Measurements from ENCODE around the gene ENOX1. TPM values are rescaled to one million over a fixed set of nuclear protein-coding genes. Genes with fewer than 3 reads are reported as not detected.

ENOX1 gene
- total RNA-seq, 4 donors from 2014 or later = 0.27 to 0.83 (median 0.53) TPM; not detected in 1

DNA sequence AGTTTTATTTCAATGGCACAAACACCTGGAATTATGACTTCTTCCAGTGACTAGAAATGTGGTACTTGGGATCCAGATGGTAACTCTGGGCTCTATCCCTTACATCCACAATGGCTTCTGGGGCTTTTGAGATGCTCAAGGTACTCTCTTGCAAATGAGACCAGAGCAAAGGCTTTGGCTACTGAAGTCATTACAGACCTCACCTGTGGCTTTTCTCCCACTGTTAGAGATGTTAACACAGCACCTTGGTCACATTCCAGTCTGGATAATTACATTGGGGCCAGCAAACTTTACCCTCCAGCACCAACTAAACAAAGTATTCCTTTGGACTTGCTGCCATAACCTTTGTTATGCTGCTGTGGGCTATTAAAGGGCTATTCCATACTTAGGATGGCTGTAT is 6.1 kb downstream of the ENOX1 start:
- H3K27ac ChIP-seq = no peak overlapping the region
- peaks cover 0 to 6% (median 1%) of the 10 kb centered on the region in 4 donors for H3K4me1 ChIP-seq
- TF ChIP-seq CTCF (IDR thresholded peaks at IDR 0.05) = no peak
- TF ChIP-seq POLR2A (IDR thresholded peaks at IDR 0.05) = no peak
- H3K36me3 ChIP-seq = no peaks in the 10 kb centered on the region
- no peaks in the 10 kb centered on the region for H3K9me3 ChIP-seq
- H3K4me3 ChIP-seq = no peak overlapping the region
- no peaks in the 10 kb centered on the region for H3K27me3 ChIP-seq
- DNase-seq = no peak

DNA sequence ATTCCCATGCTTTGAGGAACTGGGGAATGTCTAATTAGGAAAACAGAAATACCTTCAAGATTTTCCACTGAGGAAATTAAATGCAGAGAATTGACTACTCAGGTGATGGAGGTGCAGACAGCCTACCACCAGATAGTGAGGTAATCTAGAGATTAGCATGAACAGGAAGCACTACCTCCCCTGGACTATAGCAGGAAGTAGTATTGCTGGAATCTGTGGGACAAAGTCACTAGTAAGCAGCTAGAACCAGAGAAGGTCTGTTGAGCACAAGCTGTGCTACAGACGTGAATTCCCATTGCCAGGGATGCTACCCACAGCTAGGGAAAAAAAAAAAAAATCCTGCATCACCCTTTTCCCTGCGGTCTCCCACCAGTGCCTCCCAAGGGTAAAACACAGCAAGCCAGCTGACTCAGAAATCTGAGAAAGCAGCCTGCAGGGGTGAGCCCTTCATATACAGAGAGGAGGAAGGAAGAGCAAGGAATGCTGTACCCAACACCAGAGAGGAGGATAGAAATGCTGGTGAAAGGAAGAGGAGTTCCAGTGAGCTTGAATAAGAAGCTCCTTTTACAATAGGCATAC is 10.2 kb downstream of the ENOX1 start:
- no peak for TF ChIP-seq CTCF (IDR thresholded peaks at IDR 0.05)
- TF ChIP-seq POLR2A (IDR thresholded peaks at IDR 0.05) = no peak
- Histone ChIP-seq H3K4me3 (no peak overlapping the region), H3K4me1 (no peaks in the 10 kb centered on the region), H3K36me3 (no peaks in the 10 kb centered on the region), H3K9me3 (no peaks in the 10 kb centered on the region), H3K27ac (no peak overlapping the region), H3K27me3 (no peaks in the 10 kb centered on the region)
- DNase-seq = no peak

DNA sequence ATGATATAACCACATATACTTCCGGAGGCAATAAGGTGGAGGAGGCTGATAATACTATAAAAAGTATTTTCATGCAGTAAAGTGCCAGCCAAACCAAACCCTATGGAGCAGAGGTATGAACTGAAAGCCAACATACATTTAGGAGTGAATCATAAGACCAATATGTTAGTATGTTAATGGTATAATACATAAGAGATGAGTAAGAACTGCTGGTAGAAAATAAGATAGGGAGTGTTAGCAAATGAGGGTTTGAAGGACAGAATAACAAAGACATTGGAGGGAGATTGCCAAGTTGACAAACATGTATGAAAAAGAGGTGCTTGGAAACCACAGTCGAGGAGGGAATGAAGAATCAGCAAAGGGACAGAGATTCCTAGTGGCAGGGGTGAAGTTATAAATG is 10.8 kb downstream of the ENOX1 start:
- no peak for TF ChIP-seq CTCF (IDR thresholded peaks at IDR 0.05)
- no peak for TF ChIP-seq POLR2A (IDR thresholded peaks at IDR 0.05)
- no peak overlapping the region for H3K4me3 ChIP-seq
- no peaks in the 10 kb centered on the region for H3K4me1 ChIP-seq
- no peaks in the 10 kb centered on the region for H3K36me3 ChIP-seq
- H3K9me3 ChIP-seq = no peaks in the 10 kb centered on the region
- H3K27ac ChIP-seq = no peak overlapping the region
- no peaks in the 10 kb centered on the region for H3K27me3 ChIP-seq
- DNase-seq = no peak

GRCh38 chr13:43773602-43774001 is 13.2 kb downstream of the ENOX1 start:
- Histone ChIP-seq H3K27ac (no peak overlapping the region), H3K27me3 (no peaks in the 10 kb centered on the region), H3K4me3 (no peak overlapping the region), H3K36me3 (no peaks in the 10 kb centered on the region), H3K9me3 (no peaks in the 10 kb centered on the region), H3K4me1 (no peaks in the 10 kb centered on the region)
- TF ChIP-seq CTCF (IDR thresholded peaks at IDR 0.05) = no peak
- no peak for TF ChIP-seq POLR2A (IDR thresholded peaks at IDR 0.05)
- DNase-seq = no peak

DNA sequence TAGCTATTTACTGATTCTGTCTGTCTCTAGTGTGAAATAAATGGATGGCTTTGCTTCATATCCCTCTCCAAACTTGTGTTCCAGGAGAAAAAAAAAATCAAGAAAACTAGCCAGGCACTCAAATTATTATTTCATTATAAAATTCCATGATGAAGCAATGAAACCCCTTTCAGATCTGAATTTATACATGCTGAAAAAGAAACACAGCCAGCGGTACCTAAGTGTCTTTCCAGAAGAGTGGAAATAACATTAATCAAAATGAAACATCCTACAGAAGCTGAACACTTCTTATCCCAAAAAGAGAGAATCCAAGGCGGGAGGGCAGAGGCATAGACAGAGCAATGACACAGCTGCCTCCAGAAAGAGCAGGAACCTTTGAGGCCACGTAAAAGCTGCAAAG is 15.9 kb downstream of the ENOX1 start:
- no peaks in the 10 kb centered on the region for H3K27me3 ChIP-seq
- no peaks in the 10 kb centered on the region for H3K36me3 ChIP-seq
- no peaks in the 10 kb centered on the region for H3K4me1 ChIP-seq
- H3K4me3 ChIP-seq = no peak overlapping the region
- no peak for DNase-seq
- TF ChIP-seq POLR2A (IDR thresholded peaks at IDR 0.05) (no peak), CTCF (IDR thresholded peaks at IDR 0.05) (no peak)
- no peak overlapping the region for H3K27ac ChIP-seq
- no peaks in the 10 kb centered on the region for H3K9me3 ChIP-seq

- Histone ChIP-seq H3K27ac (no peak overlapping the region), H3K9me3 (no peaks in the 10 kb centered on the region), H3K4me1 (no peaks in the 10 kb centered on the region), H3K4me3 (no peak overlapping the region), H3K27me3 (no peaks in the 10 kb centered on the region), H3K36me3 (no peaks in the 10 kb centered on the region)
- TF ChIP-seq POLR2A (IDR thresholded peaks at IDR 0.05) (no peak), CTCF (IDR thresholded peaks at IDR 0.05) (no peak)
- no peak for DNase-seq
Measured at GRCh38 chr13:43769529-43769928, 17.2 kb downstream of the ENOX1 start.
